GM23338 (cell line): ENCODE measurements around the gene CACNA1D. TPM values are rescaled to one million over a fixed set of nuclear protein-coding genes. Genes with fewer than 3 reads are reported as not detected.

Source experiments
- ATAC-seq: fragments of 200-7000 bp; cut with Tn5 transposase; 3 replicates; pipeline ENCODE4 v1.9.1; 2020
- DNase-seq: peaks from one replicate; pipeline ENCODE4 v3.0.0-alpha.2; 2015; ENCODE audit warnings: low spot score
- H2AFZ ChIP-seq: fragments of 200-600 bp; sonication (generic); 2 replicates; pipeline ENCODE4 v1.8.0; 2016; ENCODE audit warnings: antibody characterized with exemption, mild to moderate bottlenecking, moderate library complexity
- H3F3A ChIP-seq: fragments of 200-600 bp; sonication (generic); replicated peaks from 2 replicates; pipeline ENCODE4 v1.8.0; 2017; ENCODE audit warnings: antibody characterized with exemption, mixed run types, low read depth
- H3K27ac ChIP-seq: fragments of 200-600 bp; sonication (generic); 2 replicates; pipeline ENCODE4 v1.6.1; 2016; ENCODE audit warnings: low read depth
- H3K27me3 ChIP-seq: fragments of 200-600 bp; sonication (generic); 2 replicates; pipeline ENCODE4 v1.8.0; 2016; ENCODE audit warnings: mild to moderate bottlenecking, mixed run types, moderate library complexity; ENCODE audit not compliant: insufficient read depth
- H3K36me3 ChIP-seq: fragments of 200-600 bp; sonication (generic); 2 replicates; pipeline ENCODE4 v1.8.0; 2016; ENCODE audit warnings: mild to moderate bottlenecking; ENCODE audit not compliant: insufficient read depth
- H3K4me1 ChIP-seq: fragments of 200-600 bp; sonication (generic); 2 replicates; pipeline ENCODE4 v1.8.0; 2016; ENCODE audit warnings: mild to moderate bottlenecking, moderate library complexity; ENCODE audit not compliant: insufficient read depth
- H3K4me2 ChIP-seq: fragments of 200-600 bp; sonication (generic); 2 replicates; pipeline ENCODE4 v1.7.1; 2017; ENCODE audit warnings: mixed run types
- H3K4me3 ChIP-seq: fragments of 200-600 bp; sonication (generic); 2 replicates; pipeline ENCODE4 v1.6.1; 2016; ENCODE audit warnings: mixed run types
- H3K79me2 ChIP-seq: fragments of 200-600 bp; sonication (generic); replicated peaks from 2 replicates; pipeline ENCODE4 v1.8.0; 2017; ENCODE audit warnings: mild to moderate bottlenecking; ENCODE audit not compliant: insufficient read depth
- H3K9me2 ChIP-seq: fragments of 200-600 bp; sonication (generic); 2 replicates; pipeline ENCODE4 v1.8.0; 2017; ENCODE audit not compliant: insufficient read depth
- H4K20me1 ChIP-seq: fragments of 200-600 bp; sonication (generic); replicated peaks from 2 replicates; pipeline ENCODE4 v1.8.0; 2017; ENCODE audit warnings: mild to moderate bottlenecking; ENCODE audit not compliant: insufficient read depth
- H3K27ac Mint-ChIP-seq: 2 replicates; pipeline ENCODE4 v1.8.0; 2020; ENCODE audit warnings: inconsistent platforms, mild to moderate bottlenecking, moderate library complexity, mixed read lengths
- H3K27me3 Mint-ChIP-seq: 3 replicates; pipeline ENCODE4 v1.8.0; 2022; ENCODE audit warnings: low read depth, mild to moderate bottlenecking, moderate library complexity, mixed read lengths, inconsistent platforms; ENCODE audit not compliant: insufficient read depth, poor library complexity
- H3K36me3 Mint-ChIP-seq: 3 replicates; pipeline ENCODE4 v1.8.0; 2021; ENCODE audit warnings: low read depth, mild to moderate bottlenecking, inconsistent platforms, moderate library complexity, mixed read lengths
- H3K4me1 Mint-ChIP-seq: 3 replicates; pipeline ENCODE4 v1.8.0; 2020; ENCODE audit warnings: mild to moderate bottlenecking, inconsistent platforms, mixed read lengths
- H3K4me3 Mint-ChIP-seq: 3 replicates; pipeline ENCODE4 v1.8.0; 2021; ENCODE audit warnings: moderate library complexity, mild to moderate bottlenecking, inconsistent platforms, mixed read lengths
- H3K9me3 Mint-ChIP-seq: 3 replicates; pipeline ENCODE4 v1.8.0; 2020; ENCODE audit warnings: moderate library complexity, mild to moderate bottlenecking, inconsistent platforms, mixed read lengths
- CREB1 ChIP-seq: fragments of 250-450 bp; sonication (Bioruptor Pico); IDR thresholded peaks from 2 replicates; pipeline ENCODE4 v1.5.0; 2020; ENCODE audit warnings: low read depth, mild to moderate bottlenecking, moderate library complexity
- EZH2 ChIP-seq: fragments of 200-600 bp; sonication (generic); IDR thresholded peaks from one replicate; pipeline ENCODE4 v1.8.0; 2017; ENCODE audit warnings: antibody characterized with exemption, mild to moderate bottlenecking, low read depth; ENCODE audit not compliant: unreplicated experiment
- JUNB ChIP-seq: IDR thresholded peaks from one replicate; pipeline ENCODE4 v1.6.1; 2016; ENCODE audit warnings: antibody characterized with exemption; ENCODE audit not compliant: unreplicated experiment
- NANOG ChIP-seq: IDR thresholded peaks from 2 replicates; pipeline ENCODE4 v1.6.1; 2016; ENCODE audit warnings: antibody characterized with exemption, borderline replicate concordance
- POLR2AphosphoS5 ChIP-seq: IDR thresholded peaks from 2 replicates; pipeline ENCODE4 v1.6.1; 2016; ENCODE audit warnings: antibody characterized with exemption, low read depth
- STAT1 ChIP-seq: IDR thresholded peaks from one replicate; pipeline ENCODE4 v1.6.1; 2016; ENCODE audit warnings: antibody characterized with exemption; ENCODE audit not compliant: unreplicated experiment
- ZNF331 ChIP-seq: fragments of 250-450 bp; sonication (Bioruptor Pico); IDR thresholded peaks from 2 replicates; pipeline ENCODE4 v1.5.0; 2020; ENCODE audit warnings: low read depth, mild to moderate bottlenecking, moderate library complexity
- polyA plus RNA-seq: library from polyadenylated mRNA; unstranded; fragments of >200 nt; fragmentation: Nextera tagmentation; extraction: Ambion mirVana; gene quantifications from 2 replicates; pipeline ENCODE4 v1.2.1, GENCODE V29; 2016
- total RNA-seq: library from RNA; depleted of rRNA; stranded (reverse); fragments of >200 nt; shearing (Covaris generic); gene quantifications from 2 replicates; pipeline ENCODE4 v1.2.3, GENCODE V29; 2014
- TF ChIP-seq, protein P1 (sequence below): IDR thresholded peaks from one replicate; pipeline ENCODE4 v1.6.1; 2018; ENCODE audit warnings: antibody characterized with exemption; ENCODE audit not compliant: unreplicated experiment
- TF ChIP-seq, protein P2 (sequence below): fragments of 250-450 bp; sonication (Bioruptor Pico); IDR thresholded peaks from 2 replicates; pipeline ENCODE4 v1.5.0; 2020; ENCODE audit warnings: mild to moderate bottlenecking, moderate library complexity
- TF ChIP-seq, protein P3 (sequence below): IDR thresholded peaks from 2 replicates; pipeline ENCODE4 v1.6.1; 2016; ENCODE audit warnings: antibody characterized with exemption
- TF ChIP-seq, protein P4 (sequence below), 2 experiments: fragments of 200-600 bp in 1 of 2; sonication (generic) in 1 of 2; conservative IDR thresholded peaks; 2 replicates each; pipeline versions ENCODE4 v1.5.1 to v1.6.1; 2016 to 2017; ENCODE audit warnings: antibody characterized with exemption in 2 of 2, low read depth in 2 of 2, mild to moderate bottlenecking in 2 of 2, moderate library complexity in 1 of 2

The CACNA1D gene
- total and polyA plus RNA-seq, 2 experiments from 2014 or later = 1.7 to 1.8 TPM

DNA sequence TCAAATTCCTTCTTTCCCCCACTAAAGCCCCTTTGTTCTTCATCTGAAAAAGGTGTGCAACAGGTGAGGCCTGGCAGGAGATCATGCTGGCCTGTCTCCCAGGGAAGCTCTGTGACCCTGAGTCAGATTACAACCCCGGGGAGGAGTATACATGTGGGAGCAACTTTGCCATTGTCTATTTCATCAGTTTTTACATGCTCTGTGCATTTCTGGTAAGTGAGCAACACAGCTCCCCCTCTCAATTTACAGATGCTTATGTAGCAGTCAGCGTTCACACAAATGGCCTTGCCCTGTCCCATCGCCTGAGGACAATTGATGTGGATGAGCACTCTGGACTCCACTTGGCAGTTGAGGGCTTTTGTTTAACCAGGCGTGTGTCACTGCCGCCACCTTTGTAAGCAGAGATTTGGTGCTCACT lies 281.4 kb downstream of the CACNA1D start:
- Histone ChIP-seq H3K4me1 (no peaks in the 10 kb centered on the region), H3K4me2 (no peak overlapping the region), H3K27me3 (no peaks in the 10 kb centered on the region), H3K27ac (no peak overlapping the region), H2AFZ (no peak overlapping the region), H3K79me2 (no peaks in the 10 kb centered on the region), H3K4me3 (no peak overlapping the region), H3K9me2 (peaks cover 13% of the 10 kb centered on the region), H4K20me1 (no peaks in the 10 kb centered on the region), H3K36me3 (no peaks in the 10 kb centered on the region), H3F3A (no peaks in the 10 kb centered on the region)
- H3K27ac Mint-ChIP-seq = no peak overlapping the region
- no peak for DNase-seq
- peaks cover 19% of the 10 kb centered on the region for H3K4me1 Mint-ChIP-seq
- no peak overlapping the region for H3K4me3 Mint-ChIP-seq
- H3K36me3 Mint-ChIP-seq = no peaks in the 10 kb centered on the region
- no peak for ATAC-seq
- H3K9me3 Mint-ChIP-seq = no peaks in the 10 kb centered on the region
- TF ChIP-seq STAT1 (no peak), POLR2AphosphoS5 (no peak), JUNB (no peak), EZH2 (no peak), ZNF331 (CRISPR knock-in tag) (no peak), CREB1 (CRISPR knock-in tag) (no peak), NANOG (no peak)
- TF ChIP-seq, protein P1, sequence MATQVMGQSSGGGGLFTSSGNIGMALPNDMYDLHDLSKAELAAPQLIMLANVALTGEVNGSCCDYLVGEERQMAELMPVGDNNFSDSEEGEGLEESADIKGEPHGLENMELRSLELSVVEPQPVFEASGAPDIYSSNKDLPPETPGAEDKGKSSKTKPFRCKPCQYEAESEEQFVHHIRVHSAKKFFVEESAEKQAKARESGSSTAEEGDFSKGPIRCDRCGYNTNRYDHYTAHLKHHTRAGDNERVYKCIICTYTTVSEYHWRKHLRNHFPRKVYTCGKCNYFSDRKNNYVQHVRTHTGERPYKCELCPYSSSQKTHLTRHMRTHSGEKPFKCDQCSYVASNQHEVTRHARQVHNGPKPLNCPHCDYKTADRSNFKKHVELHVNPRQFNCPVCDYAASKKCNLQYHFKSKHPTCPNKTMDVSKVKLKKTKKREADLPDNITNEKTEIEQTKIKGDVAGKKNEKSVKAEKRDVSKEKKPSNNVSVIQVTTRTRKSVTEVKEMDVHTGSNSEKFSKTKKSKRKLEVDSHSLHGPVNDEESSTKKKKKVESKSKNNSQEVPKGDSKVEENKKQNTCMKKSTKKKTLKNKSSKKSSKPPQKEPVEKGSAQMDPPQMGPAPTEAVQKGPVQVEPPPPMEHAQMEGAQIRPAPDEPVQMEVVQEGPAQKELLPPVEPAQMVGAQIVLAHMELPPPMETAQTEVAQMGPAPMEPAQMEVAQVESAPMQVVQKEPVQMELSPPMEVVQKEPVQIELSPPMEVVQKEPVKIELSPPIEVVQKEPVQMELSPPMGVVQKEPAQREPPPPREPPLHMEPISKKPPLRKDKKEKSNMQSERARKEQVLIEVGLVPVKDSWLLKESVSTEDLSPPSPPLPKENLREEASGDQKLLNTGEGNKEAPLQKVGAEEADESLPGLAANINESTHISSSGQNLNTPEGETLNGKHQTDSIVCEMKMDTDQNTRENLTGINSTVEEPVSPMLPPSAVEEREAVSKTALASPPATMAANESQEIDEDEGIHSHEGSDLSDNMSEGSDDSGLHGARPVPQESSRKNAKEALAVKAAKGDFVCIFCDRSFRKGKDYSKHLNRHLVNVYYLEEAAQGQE = no peak
- TF ChIP-seq, protein P2, sequence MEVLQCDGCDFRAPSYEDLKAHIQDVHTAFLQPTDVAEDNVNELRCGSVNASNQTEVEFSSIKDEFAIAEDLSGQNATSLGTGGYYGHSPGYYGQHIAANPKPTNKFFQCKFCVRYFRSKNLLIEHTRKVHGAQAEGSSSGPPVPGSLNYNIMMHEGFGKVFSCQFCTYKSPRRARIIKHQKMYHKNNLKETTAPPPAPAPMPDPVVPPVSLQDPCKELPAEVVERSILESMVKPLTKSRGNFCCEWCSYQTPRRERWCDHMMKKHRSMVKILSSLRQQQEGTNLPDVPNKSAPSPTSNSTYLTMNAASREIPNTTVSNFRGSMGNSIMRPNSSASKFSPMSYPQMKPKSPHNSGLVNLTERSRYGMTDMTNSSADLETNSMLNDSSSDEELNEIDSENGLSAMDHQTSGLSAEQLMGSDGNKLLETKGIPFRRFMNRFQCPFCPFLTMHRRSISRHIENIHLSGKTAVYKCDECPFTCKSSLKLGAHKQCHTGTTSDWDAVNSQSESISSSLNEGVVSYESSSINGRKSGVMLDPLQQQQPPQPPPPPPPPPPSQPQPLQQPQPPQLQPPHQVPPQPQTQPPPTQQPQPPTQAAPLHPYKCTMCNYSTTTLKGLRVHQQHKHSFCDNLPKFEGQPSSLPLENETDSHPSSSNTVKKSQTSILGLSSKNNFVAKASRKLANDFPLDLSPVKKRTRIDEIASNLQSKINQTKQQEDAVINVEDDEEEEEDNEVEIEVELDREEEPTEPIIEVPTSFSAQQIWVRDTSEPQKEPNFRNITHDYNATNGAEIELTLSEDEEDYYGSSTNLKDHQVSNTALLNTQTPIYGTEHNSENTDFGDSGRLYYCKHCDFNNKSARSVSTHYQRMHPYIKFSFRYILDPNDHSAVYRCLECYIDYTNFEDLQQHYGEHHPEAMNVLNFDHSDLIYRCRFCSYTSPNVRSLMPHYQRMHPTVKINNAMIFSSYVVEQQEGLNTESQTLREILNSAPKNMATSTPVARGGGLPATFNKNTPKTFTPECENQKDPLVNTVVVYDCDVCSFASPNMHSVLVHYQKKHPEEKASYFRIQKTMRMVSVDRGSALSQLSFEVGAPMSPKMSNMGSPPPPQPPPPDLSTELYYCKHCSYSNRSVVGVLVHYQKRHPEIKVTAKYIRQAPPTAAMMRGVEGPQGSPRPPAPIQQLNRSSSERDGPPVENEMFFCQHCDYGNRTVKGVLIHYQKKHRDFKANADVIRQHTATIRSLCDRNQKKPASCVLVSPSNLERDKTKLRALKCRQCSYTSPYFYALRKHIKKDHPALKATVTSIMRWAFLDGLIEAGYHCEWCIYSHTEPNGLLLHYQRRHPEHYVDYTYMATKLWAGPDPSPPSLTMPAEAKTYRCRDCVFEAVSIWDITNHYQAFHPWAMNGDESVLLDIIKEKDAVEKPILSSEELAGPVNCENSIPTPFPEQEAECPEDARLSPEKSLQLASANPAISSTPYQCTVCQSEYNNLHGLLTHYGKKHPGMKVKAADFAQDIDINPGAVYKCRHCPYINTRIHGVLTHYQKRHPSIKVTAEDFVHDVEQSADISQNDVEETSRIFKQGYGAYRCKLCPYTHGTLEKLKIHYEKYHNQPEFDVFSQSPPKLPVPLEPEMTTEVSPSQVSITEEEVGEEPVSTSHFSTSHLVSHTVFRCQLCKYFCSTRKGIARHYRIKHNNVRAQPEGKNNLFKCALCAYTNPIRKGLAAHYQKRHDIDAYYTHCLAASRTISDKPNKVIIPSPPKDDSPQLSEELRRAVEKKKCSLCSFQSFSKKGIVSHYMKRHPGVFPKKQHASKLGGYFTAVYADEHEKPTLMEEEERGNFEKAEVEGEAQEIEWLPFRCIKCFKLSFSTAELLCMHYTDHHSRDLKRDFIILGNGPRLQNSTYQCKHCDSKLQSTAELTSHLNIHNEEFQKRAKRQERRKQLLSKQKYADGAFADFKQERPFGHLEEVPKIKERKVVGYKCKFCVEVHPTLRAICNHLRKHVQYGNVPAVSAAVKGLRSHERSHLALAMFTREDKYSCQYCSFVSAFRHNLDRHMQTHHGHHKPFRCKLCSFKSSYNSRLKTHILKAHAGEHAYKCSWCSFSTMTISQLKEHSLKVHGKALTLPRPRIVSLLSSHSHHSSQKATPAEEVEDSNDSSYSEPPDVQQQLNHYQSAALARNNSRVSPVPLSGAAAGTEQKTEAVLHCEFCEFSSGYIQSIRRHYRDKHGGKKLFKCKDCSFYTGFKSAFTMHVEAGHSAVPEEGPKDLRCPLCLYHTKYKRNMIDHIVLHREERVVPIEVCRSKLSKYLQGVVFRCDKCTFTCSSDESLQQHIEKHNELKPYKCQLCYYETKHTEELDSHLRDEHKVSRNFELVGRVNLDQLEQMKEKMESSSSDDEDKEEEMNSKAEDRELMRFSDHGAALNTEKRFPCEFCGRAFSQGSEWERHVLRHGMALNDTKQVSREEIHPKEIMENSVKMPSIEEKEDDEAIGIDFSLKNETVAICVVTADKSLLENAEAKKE (CRISPR knock-in tag) = no peak
- TF ChIP-seq, protein P3, sequence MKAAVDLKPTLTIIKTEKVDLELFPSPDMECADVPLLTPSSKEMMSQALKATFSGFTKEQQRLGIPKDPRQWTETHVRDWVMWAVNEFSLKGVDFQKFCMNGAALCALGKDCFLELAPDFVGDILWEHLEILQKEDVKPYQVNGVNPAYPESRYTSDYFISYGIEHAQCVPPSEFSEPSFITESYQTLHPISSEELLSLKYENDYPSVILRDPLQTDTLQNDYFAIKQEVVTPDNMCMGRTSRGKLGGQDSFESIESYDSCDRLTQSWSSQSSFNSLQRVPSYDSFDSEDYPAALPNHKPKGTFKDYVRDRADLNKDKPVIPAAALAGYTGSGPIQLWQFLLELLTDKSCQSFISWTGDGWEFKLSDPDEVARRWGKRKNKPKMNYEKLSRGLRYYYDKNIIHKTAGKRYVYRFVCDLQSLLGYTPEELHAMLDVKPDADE = no peak
- TF ChIP-seq, protein P4, sequence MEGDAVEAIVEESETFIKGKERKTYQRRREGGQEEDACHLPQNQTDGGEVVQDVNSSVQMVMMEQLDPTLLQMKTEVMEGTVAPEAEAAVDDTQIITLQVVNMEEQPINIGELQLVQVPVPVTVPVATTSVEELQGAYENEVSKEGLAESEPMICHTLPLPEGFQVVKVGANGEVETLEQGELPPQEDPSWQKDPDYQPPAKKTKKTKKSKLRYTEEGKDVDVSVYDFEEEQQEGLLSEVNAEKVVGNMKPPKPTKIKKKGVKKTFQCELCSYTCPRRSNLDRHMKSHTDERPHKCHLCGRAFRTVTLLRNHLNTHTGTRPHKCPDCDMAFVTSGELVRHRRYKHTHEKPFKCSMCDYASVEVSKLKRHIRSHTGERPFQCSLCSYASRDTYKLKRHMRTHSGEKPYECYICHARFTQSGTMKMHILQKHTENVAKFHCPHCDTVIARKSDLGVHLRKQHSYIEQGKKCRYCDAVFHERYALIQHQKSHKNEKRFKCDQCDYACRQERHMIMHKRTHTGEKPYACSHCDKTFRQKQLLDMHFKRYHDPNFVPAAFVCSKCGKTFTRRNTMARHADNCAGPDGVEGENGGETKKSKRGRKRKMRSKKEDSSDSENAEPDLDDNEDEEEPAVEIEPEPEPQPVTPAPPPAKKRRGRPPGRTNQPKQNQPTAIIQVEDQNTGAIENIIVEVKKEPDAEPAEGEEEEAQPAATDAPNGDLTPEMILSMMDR (conservative IDR thresholded peaks at IDR 0.05; ENCODE audit: low read depth in 2 of 2) = no peak
- H3K27me3 Mint-ChIP-seq = peaks cover 3% of the 10 kb centered on the region
